NCI-H2196 treated with DMSO at 0.1 percent for 48 hours (cell line): ENCODE data around the gene ARMH4.

Experiments used
- DNase-seq: peaks from one replicate; lab custom pipeline; 2025; ENCODE audit not compliant: unreplicated experiment; lab: John Stamatoyannopoulos, UW

Gene ARMH4, protein sequence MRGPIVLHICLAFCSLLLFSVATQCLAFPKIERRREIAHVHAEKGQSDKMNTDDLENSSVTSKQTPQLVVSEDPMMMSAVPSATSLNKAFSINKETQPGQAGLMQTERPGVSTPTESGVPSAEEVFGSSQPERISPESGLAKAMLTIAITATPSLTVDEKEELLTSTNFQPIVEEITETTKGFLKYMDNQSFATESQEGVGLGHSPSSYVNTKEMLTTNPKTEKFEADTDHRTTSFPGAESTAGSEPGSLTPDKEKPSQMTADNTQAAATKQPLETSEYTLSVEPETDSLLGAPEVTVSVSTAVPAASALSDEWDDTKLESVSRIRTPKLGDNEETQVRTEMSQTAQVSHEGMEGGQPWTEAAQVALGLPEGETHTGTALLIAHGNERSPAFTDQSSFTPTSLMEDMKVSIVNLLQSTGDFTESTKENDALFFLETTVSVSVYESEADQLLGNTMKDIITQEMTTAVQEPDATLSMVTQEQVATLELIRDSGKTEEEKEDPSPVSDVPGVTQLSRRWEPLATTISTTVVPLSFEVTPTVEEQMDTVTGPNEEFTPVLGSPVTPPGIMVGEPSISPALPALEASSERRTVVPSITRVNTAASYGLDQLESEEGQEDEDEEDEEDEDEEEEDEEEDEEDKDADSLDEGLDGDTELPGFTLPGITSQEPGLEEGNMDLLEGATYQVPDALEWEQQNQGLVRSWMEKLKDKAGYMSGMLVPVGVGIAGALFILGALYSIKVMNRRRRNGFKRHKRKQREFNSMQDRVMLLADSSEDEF

DNA sequence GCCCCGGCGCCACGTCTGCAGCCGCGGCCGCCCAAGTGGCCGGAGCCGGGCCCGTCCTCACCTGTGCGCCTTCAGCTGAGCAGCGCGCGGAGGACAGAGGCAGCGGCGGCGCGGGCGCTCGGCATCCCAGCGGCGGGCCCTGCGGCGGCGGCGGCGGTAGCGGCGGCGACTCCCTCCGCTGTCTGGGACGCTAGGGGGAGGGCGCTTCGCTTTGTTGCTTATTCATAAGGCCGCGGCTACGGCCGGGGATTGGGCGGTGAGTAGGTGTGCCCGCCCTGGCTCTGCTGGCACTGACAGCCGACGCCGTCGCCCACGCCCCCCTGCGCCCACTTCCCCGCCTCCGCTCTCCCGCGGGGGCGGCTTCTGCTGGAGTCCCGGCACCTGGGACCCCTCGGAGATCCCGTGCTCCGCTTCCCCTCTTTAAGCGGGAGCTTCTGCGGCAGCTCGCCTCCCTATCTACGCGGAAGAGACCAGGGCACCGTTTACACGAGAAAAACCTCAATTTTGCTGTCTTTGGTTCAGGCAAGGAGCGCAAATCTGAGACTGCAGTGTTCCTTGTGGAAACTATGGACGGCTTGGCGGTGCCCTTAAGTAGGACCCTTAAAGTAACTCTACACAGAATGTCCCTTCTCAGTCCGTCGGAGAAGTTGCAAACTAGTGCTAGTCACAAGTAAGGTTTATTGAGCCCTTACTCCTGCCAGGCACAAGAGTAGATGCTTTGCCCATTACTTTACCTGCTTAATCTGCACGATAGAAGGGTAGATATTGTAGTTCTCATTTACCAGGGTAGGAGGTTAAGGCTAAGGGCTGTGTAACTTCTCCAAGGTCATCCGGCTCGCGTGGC lies at the start of gene ARMH4:
ARMH4 (minus strand) TSS at position 200 of the 844 bp plus-strand sequence. CDS start 12,855 bp downstream, outside the sequence.
- peak; percentile 31 for DNase-seq

DNA sequence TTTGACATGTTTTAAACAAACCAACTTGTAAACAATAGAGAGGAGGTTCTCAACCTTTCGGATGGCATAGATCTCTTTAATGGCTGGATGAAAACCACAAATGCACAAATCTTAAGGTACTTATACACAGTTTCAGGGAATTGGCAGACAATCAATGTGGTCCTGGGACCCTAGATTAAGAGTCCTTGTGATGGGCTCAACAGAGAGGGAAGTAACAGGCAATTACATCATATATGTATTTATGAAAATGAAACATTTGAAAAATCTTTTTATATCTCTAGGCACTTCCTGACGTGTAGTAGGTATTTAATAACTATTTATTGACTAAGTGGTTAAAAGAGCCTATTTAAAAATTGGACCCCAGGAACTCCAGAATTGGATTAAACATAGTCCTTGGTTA lies 48.8 kb upstream of the ARMH4 start:
- DNase-seq, result no peak

DNA sequence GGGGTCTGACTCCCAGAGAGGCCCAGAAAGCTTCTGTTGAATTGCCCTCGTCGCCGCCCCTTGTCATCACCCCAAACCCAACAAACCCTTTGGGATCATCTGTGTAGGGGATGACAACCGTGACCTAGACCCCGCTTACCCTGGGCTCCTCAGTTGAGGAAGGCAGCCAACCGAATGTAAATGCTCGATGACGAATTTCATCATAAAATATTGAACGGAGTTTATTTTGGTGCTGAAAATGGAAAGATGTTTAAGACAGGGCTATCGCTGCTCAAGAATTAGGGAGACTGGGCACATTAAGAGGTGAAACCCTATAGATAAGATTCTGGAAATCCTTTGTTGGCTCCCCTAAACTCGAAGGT lies 48.4 kb upstream of the ARMH4 start:
- no peak for DNase-seq

DNA sequence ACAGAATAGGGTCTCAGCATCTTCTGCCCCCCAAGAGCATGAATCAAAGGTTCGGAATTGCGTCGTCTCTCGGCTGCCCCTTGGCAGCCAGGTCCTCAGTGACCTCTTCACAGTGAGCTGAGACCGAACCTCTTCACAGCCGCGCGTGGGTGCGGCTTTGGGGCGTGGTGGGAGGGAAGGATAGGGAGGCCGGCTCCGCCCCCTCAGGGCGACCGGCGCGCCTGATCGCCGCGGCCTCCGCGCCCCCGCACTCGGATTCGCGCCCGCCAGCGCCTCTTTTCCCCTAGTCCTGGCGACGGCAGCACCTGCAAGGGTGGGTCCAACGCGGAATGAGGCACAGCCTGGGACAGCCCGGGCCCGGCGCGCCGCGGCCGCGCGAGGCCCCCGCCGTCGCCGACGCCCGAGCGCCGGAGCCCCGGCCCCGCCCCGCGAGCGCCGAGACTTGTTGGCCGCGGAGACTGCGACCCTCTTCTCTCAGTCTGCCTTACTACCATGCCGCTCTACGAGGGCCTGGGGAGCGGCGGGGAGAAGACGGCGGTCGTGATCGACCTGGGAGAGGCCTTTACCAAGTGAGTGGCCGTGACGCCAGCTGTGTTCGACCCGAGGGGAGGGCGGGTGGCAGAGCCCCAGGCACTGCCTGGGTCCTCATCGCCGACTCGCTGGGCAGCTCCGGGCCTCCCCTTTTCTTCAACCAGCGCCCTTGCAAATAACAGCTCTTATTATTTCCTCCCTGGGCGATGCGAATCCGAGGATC lies 47.9 kb upstream of the ARMH4 start, which contains the start of gene ACTR10:
ACTR10 (plus strand) TSS at position 424 of the 754 bp plus-strand sequence; CDS start at position 493, 69 bp downstream.
- peak; percentile 70 for DNase-seq

DNA sequence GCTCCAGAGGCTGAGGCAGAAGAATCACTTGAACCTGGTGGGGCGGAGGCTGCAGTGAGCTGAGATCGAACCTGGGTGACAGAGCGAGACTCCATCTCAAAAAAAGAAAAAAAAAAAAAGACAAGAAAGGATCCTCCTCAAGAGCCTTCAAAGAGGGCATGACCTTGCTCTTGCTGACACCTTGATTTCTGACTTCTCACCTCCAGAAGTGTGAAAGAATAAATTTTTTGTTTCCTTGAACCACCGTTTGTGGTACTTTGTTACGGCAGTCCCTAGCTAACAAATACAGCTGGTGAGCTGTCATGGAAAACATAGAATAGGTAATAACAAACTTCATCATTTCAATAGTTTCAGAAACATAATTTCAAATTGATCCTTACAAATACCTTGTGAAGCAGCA lies 46.1 kb upstream of the ARMH4 start:
- DNase-seq, result no peak

DNA sequence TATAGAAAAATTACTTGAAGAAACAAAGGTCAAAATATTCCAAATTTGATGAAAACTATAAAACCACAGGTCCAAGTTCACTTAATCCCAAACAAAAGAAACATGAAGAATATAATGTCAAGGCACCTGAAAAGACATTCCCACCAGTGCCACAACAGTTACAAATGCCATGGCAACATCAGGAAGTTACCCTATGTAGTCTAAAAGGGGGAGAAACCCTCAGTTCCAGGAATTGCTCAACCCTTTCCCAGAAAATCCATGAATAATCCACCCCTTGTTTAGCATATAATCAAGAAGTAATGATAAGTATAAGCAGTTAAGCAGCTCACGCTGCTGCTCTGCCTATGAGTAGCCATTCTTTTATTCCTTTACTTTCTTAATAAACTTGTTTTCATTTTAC lies 44.2 kb upstream of the ARMH4 start:
- DNase-seq, result no peak

DNA sequence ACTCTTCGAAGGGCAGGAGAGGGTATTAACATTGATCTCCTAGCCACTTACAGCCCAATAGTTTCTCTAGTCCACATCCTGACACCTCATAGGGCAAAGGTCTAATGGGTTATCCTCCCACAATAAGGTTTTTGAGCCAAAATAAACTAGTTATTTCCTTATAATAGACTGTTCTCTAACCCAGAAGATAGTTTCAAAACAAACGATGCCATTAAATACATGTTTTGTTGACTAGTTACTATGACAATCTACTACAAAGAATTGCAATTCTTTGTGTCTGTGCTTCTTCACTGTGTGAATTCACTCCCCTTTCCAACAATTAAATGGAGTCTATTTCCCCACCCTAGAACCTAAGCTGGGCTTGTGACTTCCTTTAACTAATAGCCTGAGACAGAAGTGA lies 41.5 kb upstream of the ARMH4 start:
- DNase-seq, result peak; percentile 11

DNA sequence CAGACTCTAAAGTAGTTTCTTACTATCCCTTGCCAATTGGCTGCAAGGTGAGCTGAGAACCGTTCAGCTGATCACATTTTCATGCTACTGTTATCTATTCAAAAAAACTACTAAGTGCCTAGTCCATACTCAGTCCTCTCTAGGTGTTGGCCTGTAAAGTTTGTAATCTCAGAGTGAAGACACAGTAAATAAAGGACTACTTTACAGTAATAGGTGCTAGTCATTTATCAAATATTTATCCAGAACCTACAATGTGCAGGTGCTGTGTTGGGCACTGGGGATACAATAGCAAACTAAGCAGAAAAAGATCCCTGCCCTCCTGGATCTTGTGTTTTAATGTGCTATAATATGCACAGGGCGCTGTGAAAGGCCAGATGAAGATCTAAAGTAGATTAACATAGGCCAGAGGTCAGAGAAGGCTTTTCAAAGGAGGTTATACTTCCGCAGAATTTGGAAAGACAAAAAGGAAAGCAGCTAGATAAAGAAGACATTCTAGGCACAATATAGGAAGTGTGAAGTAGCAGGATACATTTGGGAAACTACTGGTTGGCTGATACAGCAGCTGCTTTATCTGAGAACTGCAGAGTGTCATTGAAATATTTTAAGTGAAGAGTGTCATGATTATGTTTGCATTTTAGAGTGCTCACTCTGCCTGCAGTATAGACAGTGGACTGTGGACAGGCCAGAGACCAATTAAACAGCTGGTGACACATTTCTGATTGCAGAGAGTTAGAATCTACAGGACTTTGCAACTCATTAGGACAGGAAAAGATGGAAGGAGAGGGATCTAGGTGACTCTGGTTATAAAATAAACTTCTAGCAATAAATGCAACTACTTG lies 40.0 kb upstream of the ARMH4 start:
- DNase-seq, result no peak

DNA sequence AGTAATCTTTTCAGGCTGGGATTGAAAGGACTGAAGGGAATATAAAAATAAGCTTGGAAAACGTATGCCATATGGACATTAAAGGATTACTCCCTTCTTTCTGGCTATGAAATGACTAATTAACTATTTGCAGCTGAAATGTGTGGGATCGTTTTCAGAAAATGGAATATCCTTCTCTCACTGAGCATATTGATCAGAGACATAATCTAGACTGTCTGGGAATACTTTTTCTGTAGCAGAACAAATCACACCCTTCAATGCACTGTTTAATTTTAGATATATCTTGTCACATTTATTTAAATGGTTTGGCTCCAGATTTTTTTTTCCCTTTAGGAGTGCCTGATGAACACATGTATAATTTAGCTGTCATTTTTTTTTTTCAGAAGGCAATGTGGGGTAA lies 37.2 kb upstream of the ARMH4 start:
- DNase-seq, result no peak

DNA sequence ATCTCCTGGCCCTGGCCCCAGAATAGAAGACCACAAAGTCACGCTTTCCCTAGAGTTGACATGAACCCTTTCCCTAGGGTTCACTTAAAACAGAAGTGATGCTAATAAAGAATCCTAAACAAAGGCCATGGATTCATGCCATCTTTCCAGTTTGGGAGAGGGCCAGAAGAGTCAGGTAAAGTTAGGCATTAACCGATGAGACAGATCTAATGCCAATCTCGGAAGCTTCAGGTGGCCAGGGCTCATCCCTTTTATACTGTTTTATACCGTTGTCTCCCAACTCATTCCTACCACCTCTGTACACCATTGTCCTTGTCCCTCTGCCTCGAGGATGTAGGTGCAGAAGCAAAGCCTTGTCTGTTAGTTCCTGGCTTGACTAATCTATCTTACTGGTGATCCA lies 25.1 kb upstream of the ARMH4 start:
- no peak for DNase-seq

DNA sequence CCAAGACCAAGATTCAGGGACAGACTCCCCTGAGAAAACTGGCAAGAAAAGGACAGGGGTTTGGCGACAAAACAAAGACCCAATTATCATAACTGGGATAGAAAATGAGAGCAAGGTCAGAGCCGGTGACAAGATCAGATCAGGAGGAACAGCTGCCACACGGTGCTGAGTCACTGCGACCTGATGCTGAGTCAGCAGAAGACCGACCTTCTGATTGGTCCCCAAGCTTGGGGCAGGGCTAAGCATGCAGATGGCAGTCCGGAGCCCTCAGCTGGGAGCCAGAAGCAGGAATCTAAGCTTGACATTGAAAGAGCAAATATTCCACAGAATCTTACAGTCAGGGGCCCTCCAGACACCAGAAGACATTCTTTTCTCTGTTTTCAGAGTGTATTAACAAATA lies 19.1 kb upstream of the ARMH4 start:
- DNase-seq, result peak; percentile 88

DNA sequence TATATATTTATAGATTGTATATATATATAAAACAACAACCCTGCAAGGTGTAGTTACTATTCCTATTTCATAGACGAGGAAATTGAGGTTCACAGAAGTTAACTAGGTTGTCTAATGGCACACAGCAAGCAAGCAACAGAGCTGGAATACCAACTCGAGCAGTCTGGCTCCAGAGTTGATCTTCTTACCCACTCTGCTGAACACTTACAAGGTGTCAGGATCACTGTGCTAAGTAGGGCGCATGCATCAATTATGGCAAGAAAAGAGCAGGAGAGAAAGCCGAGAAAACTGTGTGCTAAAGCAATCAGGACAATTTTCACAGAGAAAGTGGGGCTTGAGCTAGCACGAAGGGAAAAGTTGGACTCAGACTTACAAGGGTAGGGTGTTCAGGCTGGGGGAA lies 15.9 kb upstream of the ARMH4 start:
- DNase-seq, result no peak

DNA sequence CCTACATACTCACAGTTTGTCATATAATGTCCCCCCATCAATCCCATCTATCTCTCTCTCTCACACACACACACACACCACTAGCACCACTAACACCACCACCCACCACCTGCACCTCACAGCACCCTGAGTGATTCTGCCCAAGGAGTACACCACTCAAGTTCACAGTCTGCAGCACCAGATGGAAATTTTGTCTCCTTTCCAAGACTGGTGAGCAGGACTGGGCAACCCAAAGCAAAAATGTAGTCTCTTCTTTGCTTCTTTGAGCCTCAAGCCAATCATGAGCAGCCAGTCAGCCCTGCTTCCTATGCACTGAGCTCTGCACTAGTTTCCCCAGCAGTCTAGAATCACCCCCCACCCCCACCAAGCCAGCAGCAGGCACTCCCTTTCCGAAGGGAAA lies 15.0 kb upstream of the ARMH4 start:
- DNase-seq, result no peak

DNA sequence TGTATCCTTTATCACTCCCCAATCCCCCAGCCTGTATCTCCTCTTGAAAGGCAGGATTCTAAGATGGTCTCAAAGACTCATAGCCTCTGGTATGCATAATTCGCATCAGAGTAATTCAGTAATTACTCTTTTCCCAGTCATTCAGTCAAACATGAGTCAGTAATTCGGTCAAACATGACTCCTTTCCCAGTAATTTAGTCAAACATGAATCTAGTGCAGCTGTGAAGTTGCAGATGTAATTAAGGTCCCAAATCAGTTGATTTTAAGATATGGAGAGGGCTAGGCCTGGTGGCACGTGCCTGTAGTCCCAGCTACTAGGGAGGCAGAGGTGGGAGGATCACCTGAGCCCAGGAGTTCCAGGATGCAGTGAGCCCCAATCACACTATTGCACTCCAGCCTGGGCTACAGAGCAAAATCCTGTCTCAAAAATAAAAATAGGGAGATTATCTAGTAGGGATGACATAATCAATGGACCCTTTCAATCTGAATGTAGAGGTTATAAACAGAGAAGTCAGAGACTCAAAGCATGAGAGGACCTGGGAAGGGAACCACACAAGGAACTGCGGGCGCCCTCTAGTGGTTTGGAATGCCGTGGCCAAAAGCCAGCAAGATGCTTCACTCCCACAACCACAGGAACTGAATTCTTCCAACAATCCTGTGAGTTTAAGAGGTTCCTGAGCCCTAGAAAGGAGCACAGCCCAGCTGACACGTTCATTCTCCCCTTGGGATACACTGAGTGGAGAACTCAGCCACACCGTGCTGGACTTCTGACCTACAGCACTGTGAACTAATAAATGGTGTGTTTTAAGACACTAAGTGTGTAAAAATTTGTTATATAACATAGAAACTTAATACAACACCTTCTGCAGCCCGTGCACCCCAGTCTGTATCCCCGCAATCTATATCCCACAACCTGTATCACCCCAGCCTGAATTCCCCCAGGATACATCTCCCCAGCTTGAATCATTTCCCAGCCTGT lies 14.3 kb upstream of the ARMH4 start:
- DNase-seq, result peak; percentile 50

DNA sequence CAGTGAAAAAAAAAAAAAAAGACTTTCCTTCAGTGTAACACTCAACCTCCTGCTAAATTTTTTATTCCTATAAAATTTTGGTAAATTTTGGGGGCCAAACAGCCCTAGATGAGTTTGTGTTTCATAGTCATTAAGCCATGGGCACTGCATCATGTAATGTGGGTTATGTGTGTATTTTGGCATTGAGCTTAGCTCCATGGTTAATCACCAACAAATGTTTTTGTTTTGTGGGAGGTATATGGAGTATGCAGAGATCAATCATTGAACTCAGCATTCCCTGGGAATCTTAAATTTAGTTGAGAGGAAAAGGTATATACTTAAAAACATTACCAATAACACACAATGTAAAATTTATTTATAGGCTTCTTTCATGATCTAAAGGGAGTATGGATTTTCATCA lies 8.5 kb upstream of the ARMH4 start:
- no peak for DNase-seq

DNA sequence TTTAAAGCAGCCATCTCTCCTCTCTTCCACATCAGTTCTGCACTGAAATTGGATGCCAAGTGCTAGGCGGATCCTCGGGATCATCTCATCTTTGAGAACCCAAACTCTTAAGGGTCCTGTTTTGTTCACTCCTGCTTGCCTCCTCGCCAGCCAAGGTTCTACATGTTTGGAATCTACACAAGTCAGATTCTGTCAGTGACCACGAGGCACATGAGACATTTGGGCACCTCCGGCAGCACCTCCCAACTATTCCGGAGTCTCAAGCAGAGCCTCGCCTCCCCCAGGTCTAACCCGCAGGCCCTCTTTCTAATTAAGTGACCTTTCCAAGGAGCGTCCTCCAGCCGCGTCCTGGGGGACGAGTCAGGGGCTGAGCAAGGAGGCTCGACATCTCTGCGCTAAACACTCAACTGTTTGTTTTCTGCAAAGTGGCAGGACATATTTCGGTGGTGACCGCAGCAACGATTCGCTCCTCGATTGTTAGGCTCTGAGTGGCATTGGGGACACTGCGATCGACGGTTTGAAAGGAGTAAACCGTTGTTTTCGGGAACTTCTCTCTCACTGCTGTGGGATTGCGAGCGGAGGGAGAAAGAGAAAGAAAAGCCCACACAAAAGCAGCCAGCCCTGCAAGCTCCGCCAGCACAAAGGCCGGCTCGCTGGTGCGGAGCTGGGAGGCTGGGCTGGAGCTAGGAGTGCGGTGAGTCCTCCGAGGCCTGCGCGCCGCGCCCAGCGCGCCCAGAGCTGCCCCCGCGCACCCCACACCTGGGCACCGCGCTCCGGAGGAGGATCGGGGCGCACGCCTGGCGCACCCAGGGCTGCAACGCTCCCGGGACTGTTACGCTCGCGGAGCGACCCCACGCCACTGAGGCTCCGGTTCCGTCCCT lies 640 bp downstream of the ARMH4 start:
- DNase-seq, result no peak

DNA sequence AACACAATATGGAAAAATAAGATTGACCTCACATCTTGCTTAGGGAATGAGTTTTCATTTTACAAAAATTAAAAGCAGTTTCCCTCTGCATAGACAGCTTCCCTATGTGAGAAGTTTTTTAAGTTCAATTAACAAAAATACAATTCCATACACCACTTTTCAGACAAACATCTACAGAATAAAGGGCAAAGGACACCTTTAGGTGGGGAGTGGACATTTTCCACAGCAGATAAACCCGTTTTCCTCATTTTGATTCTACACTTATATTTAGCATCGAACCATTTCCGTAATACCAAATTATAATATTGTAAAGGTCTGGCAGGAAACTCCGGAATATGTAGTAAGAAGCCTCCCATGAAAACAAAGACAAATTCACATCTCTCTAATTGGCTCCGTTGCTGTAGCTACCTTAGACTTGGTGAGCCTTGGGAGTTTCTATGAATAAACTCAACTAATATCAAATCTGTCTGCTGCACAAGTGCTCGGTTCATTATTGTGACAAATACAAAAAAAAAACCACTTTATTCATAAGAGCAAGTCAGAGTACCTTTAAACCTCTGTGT lies 1.7 kb downstream of the ARMH4 start:
- no peak for DNase-seq
